Bronchial epithelial cell (primary cell): Measurements from ENCODE around the gene ALKBH3. TPM values are rescaled to one million over a fixed set of nuclear protein-coding genes. Genes with fewer than 3 reads are reported as not detected.

Experiments
- DNase-seq: peaks from one replicate; pipeline ENCODE4 v3.0.0-alpha.2; 2010; ENCODE audit warnings: low read depth
- FAIRE-seq: peaks from 2 replicates; lab custom pipeline; 2011; peaks lifted over from hg19 to GRCh38; lab: Jason Lieb, UNC
- H3K27me3 ChIP-seq: 2 replicates; pipeline ENCODE4 v1.5.1; 2011; ENCODE audit warnings: low read length; ENCODE audit not compliant: control insufficient read depth, insufficient read depth
- H3K36me3 ChIP-seq: 2 replicates; pipeline ENCODE4 v1.5.1; 2011; ENCODE audit warnings: low read length; ENCODE audit not compliant: control insufficient read depth, insufficient read depth
- H3K4me3 ChIP-seq: 2 replicates; pipeline ENCODE4 v1.5.1; 2011; ENCODE audit warnings: mild to moderate bottlenecking, low read depth, low read length, control low read depth
- CTCF ChIP-seq: IDR thresholded peaks from 2 replicates; pipeline ENCODE4 v1.5.1; 2011; ENCODE audit warnings: mild to moderate bottlenecking, moderate library complexity, low read length, control low read depth, inconsistent platforms; ENCODE audit not compliant: insufficient read depth, severe bottlenecking
- total RNA-seq: library from RNA; depleted of rRNA; stranded (reverse); fragments of >200 nt; gene quantifications from 2 replicates; pipeline ENCODE4 v1.2.1, GENCODE V29; 2014

Gene ALKBH3
- total RNA-seq, 1 donor from 2014 or later: 67.7 TPM

- no peaks in the 10 kb centered on the region for H3K36me3 ChIP-seq
- no peak for TF ChIP-seq CTCF
- DNase-seq (no peak), FAIRE-seq (no peak)
- no peaks in the 10 kb centered on the region for H3K27me3 ChIP-seq
- H3K4me3 ChIP-seq: no peak overlapping the region
These were observed 71.4 kb downstream of the ALKBH3 start for GRCh38 chr11:43952020-43952400.

- FAIRE-seq (no peak), DNase-seq (no peak)
- TF ChIP-seq CTCF: no peak
- H3K4me3 ChIP-seq: no peak overlapping the region
- no peaks in the 10 kb centered on the region for H3K36me3 ChIP-seq
- H3K27me3 ChIP-seq: no peaks in the 10 kb centered on the region
These were observed 72.0 kb downstream of the ALKBH3 start for GRCh38 chr11:43952401-43953342.

DNA sequence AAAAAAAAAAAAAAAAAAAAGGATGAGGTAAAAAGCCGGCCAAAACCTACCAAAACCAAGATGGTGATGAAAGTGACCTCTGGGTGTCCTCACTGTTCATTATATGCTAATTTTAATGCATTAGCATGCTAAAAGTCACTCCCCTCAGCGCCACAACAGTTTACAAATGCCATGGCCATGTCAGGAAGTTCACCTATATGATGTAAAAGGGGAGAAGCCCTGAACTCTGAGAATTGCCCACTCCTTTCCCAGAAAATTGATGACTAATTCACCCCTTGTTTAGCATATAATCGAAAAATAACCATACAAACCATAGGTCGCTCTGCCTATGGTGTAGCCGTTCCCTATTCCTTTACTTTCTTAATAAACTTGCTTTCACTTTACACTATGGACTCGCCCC, 72.9 kb downstream of the ALKBH3 start:
- H3K27me3 ChIP-seq: no peaks in the 10 kb centered on the region

GRCh38 chr11:43954241-43954640, 73.6 kb downstream of the ALKBH3 start:
- no peak for TF ChIP-seq CTCF
- H3K27me3 ChIP-seq: no peaks in the 10 kb centered on the region
- H3K36me3 ChIP-seq: no peaks in the 10 kb centered on the region
- H3K4me3 ChIP-seq: no peak overlapping the region
- DNase-seq (no peak), FAIRE-seq (no peak)

More for the DNA sequence above, 72.9 kb downstream of the ALKBH3 start:
- H3K4me3 ChIP-seq: no peak overlapping the region
- no peak for TF ChIP-seq CTCF
- no peak for FAIRE-seq
- H3K36me3 ChIP-seq: no peaks in the 10 kb centered on the region
- no peak for DNase-seq

GRCh38 chr11:43955381-43956118, 74.9 kb downstream of the ALKBH3 start:
- no peak for TF ChIP-seq CTCF
- H3K36me3 ChIP-seq: no peaks in the 10 kb centered on the region
- DNase-seq (no peak), FAIRE-seq (no peak)
- no peak overlapping the region for H3K4me3 ChIP-seq
- no peaks in the 10 kb centered on the region for H3K27me3 ChIP-seq
